Osteoblast (primary cell): Measurements from ENCODE around the gene ANK3. TPM values are rescaled to one million over a fixed set of nuclear protein-coding genes. Genes with fewer than 3 reads are reported as not detected.

Experiments
- DNase-seq: peaks from one replicate; pipeline ENCODE4 v3.0.0; 2011; ENCODE audit warnings: low spot score, mixed read lengths; ENCODE audit not compliant: insufficient read length; ENCODE audit errors: missing footprints
- H2AFZ ChIP-seq: 2 replicates; pipeline ENCODE4 v1.6.0; 2011; ENCODE audit warnings: mild to moderate bottlenecking, low read length
- H3K27ac ChIP-seq: 2 replicates; pipeline ENCODE4 v1.5.1; 2011; ENCODE audit warnings: mild to moderate bottlenecking, low read depth, low read length, moderate library complexity
- H3K27me3 ChIP-seq: 2 replicates; pipeline ENCODE4 v1.6.0; 2012; ENCODE audit warnings: mild to moderate bottlenecking, control low read depth, inconsistent platforms, low read length, moderate library complexity; ENCODE audit not compliant: insufficient read depth
- H3K36me3 ChIP-seq: 2 replicates; pipeline ENCODE4 v1.5.1; 2011; ENCODE audit warnings: mild to moderate bottlenecking, low read length, control low read depth, moderate library complexity; ENCODE audit not compliant: insufficient read depth
- H3K4me1 ChIP-seq: 2 replicates; pipeline ENCODE4 v1.5.1; 2011; ENCODE audit warnings: mild to moderate bottlenecking, low read length, control low read depth, moderate library complexity; ENCODE audit not compliant: insufficient read depth
- H3K4me2 ChIP-seq: 2 replicates; pipeline ENCODE4 v1.6.0; 2011; ENCODE audit warnings: mild to moderate bottlenecking, low read length; ENCODE audit not compliant: insufficient read depth
- H3K4me3 ChIP-seq: fragments of 200-600 bp; sonication (generic); 3 replicates; pipeline ENCODE4 v1.5.1; 2012; ENCODE audit warnings: mild to moderate bottlenecking, low read length, inconsistent platforms; ENCODE audit not compliant: insufficient read depth
- H3K79me2 ChIP-seq: 2 replicates; pipeline ENCODE4 v1.6.0; 2012; ENCODE audit warnings: mild to moderate bottlenecking, low read length, control low read depth, inconsistent platforms; ENCODE audit not compliant: insufficient read depth
- H3K9me3 ChIP-seq: 2 replicates; pipeline ENCODE4 v1.5.1; 2011; ENCODE audit warnings: low read depth, low read length, control low read depth
- H4K20me1 ChIP-seq: 2 replicates; pipeline ENCODE4 v1.6.0; 2012; ENCODE audit warnings: mild to moderate bottlenecking, low read length, control low read depth; ENCODE audit not compliant: insufficient read depth
- CTCF ChIP-seq: IDR thresholded peaks from 2 replicates; pipeline ENCODE4 v1.5.1; 2011; ENCODE audit warnings: mild to moderate bottlenecking, low read depth, low read length, moderate library complexity; ENCODE audit errors: extremely low read depth
- total RNA-seq: library from RNA; depleted of rRNA; stranded (reverse); fragments of >200 nt; gene quantifications from 2 replicates; pipeline ENCODE4 v1.2.3, GENCODE V29; 2012

The ANK3 gene
- 44.5 and 58.0 TPM in 2 replicates for total RNA-seq

GRCh38 chr10:60389413-60390025 lies at the start of gene ANK3:
TSS of gene ANK3 (minus strand) at chr10:60389875. CDS start at chr10:60389538, 337 bp downstream.
- H3K4me3 ChIP-seq, result no peak within 1 kb of the TSS
- DNase-seq, result no peak
- TF ChIP-seq CTCF, result no peak
- no peak within 1 kb of the TSS for H3K4me2 ChIP-seq
- no peaks in the 10 kb centered on the region for H3K79me2 ChIP-seq
- H3K27me3 ChIP-seq, result no peaks in the 10 kb centered on the region
- no peaks in the 10 kb centered on the region for H3K36me3 ChIP-seq
- H3K4me1 ChIP-seq, result peaks cover 13% of the 10 kb centered on the region
- H4K20me1 ChIP-seq, result no peaks in the 10 kb centered on the region
- no peak within 1 kb of the TSS for H3K27ac ChIP-seq
- H2AFZ ChIP-seq, result no peak within 1 kb of the TSS
- no peaks in the 10 kb centered on the region for H3K9me3 ChIP-seq

GRCh38 chr10:60434418-60435046 lies 44.9 kb upstream of the ANK3 start:
- no peaks in the 10 kb centered on the region for H4K20me1 ChIP-seq
- peaks cover 35% of the 10 kb centered on the region for H3K4me1 ChIP-seq
- H3K79me2 ChIP-seq, result no peaks in the 10 kb centered on the region
- H3K27ac ChIP-seq, result no peak overlapping the region
- H3K9me3 ChIP-seq, result no peaks in the 10 kb centered on the region
- DNase-seq, result peak; percentile 82
- no peak overlapping the region for H2AFZ ChIP-seq
- peak; percentile 73 for TF ChIP-seq CTCF
- H3K4me3 ChIP-seq, result no peak overlapping the region
- H3K36me3 ChIP-seq, result no peaks in the 10 kb centered on the region
- no peak overlapping the region for H3K4me2 ChIP-seq
- no peaks in the 10 kb centered on the region for H3K27me3 ChIP-seq

GRCh38 chr10:60433684-60434083 lies 44.0 kb upstream of the ANK3 start:
- H3K4me1 ChIP-seq, result peaks cover 43% of the 10 kb centered on the region
- H4K20me1 ChIP-seq, result no peaks in the 10 kb centered on the region
- no peaks in the 10 kb centered on the region for H3K79me2 ChIP-seq
- no peak overlapping the region for H3K4me2 ChIP-seq
- DNase-seq, result peak; percentile 60
- H3K4me3 ChIP-seq, result no peak overlapping the region
- no peaks in the 10 kb centered on the region for H3K36me3 ChIP-seq
- H3K9me3 ChIP-seq, result no peaks in the 10 kb centered on the region
- H2AFZ ChIP-seq, result no peak overlapping the region
- TF ChIP-seq CTCF, result no peak
- peak overlapping the region; percentile 55 for H3K27ac ChIP-seq
- H3K27me3 ChIP-seq, result no peaks in the 10 kb centered on the region

- Histone ChIP-seq H3K36me3 (no peaks in the 10 kb centered on the region), H3K4me1 (peaks cover 70% of the 10 kb centered on the region), H3K4me3 (no peak overlapping the region), H3K4me2 (peak overlapping the region; percentile 75), H3K79me2 (no peaks in the 10 kb centered on the region), H3K9me3 (no peaks in the 10 kb centered on the region), H3K27ac (peak overlapping the region; percentile 95), H4K20me1 (no peaks in the 10 kb centered on the region), H2AFZ (no peak overlapping the region), H3K27me3 (no peaks in the 10 kb centered on the region)
- no peak for TF ChIP-seq CTCF
- no peak for DNase-seq
Observed at GRCh38 chr10:60430836-60431597, 41.3 kb upstream of the ANK3 start.
